ENCODE results near the gene ADAMTS2. TPM values are rescaled to one million over a fixed set of nuclear protein-coding genes. Genes with fewer than 3 reads are reported as not detected.
"Not testable (repeated sequence)": the region's sequence is repeated elsewhere in the genome, so short reads cannot be mapped to it uniquely, and the experiment has no call there.

The ADAMTS2 gene
- total RNA-seq, 1 donor from 2014 or later, result 29.7 TPM

GRCh38 chr5:179290681-179291540 is 54.4 kb downstream of the ADAMTS2 start:
- Histone ChIP-seq H3K27me3 (ENCODE audit: control insufficient read depth in 3 of 3, insufficient read depth in 3 of 3, low read length in 3 of 3) (no peaks in the 10 kb centered on the region), H3K4me3 (ENCODE audit: low read length in 3 of 3) (no peak overlapping the region)

GRCh38 chr5:179289756-179290385 is 55.4 kb downstream of the ADAMTS2 start:
- H3K36me3 ChIP-seq (ENCODE audit: control insufficient read depth in 3 of 3, insufficient read depth in 3 of 3, low read length in 3 of 3), result no peaks in the 10 kb centered on the region
- no peak overlapping the region for H3K9ac ChIP-seq (ENCODE audit: low read depth in 1 of 3, low read length in 3 of 3)
- no peaks in the 10 kb centered on the region for H3K9me3 ChIP-seq (ENCODE audit: control insufficient read depth in 3 of 3, low read length in 3 of 3)
- H3K27ac ChIP-seq (ENCODE audit: low read depth, low read length), result no peak overlapping the region
- H3K4me1 ChIP-seq (ENCODE audit: control insufficient read depth in 3 of 3, insufficient read depth in 3 of 3, low read length in 3 of 3), result peaks cover 43 to 47% (median 46%) of the 10 kb centered on the region in 3 donors
- H3K27me3 ChIP-seq (ENCODE audit: control insufficient read depth in 3 of 3, insufficient read depth in 3 of 3, low read length in 3 of 3), result no peaks in the 10 kb centered on the region
- no peak overlapping the region for H3K4me3 ChIP-seq (ENCODE audit: low read length in 3 of 3)

More at GRCh38 chr5:179290681-179291540, 54.4 kb downstream of the ADAMTS2 start:
- Histone ChIP-seq H3K9me3 (ENCODE audit: control insufficient read depth in 3 of 3, low read length in 3 of 3) (no peaks in the 10 kb centered on the region), H3K27ac (ENCODE audit: low read depth, low read length) (no peak overlapping the region), H3K9ac (ENCODE audit: low read depth in 1 of 3, low read length in 3 of 3) (no peak overlapping the region), H3K4me1 (ENCODE audit: control insufficient read depth in 3 of 3, insufficient read depth in 3 of 3, low read length in 3 of 3) (peaks cover 37 to 47% (median 42%) of the 10 kb centered on the region in 3 donors), H3K36me3 (ENCODE audit: control insufficient read depth in 3 of 3, insufficient read depth in 3 of 3, low read length in 3 of 3) (no peaks in the 10 kb centered on the region)

- Histone ChIP-seq H3K27ac (ENCODE audit: low read depth, low read length) (peak overlapping the region; percentile 47), H3K9ac (ENCODE audit: low read depth in 1 of 3, low read length in 3 of 3) (peak overlapping the region in 2 of 3 donors; percentile 43 to 57), H3K4me1 (ENCODE audit: control insufficient read depth in 3 of 3, insufficient read depth in 3 of 3, low read length in 3 of 3) (peaks cover 44 to 49% (median 46%) of the 10 kb centered on the region in 3 donors), H3K27me3 (ENCODE audit: control insufficient read depth in 3 of 3, insufficient read depth in 3 of 3, low read length in 3 of 3) (no peaks in the 10 kb centered on the region), H3K9me3 (ENCODE audit: control insufficient read depth in 3 of 3, low read length in 3 of 3) (no peaks in the 10 kb centered on the region), H3K36me3 (ENCODE audit: control insufficient read depth in 3 of 3, insufficient read depth in 3 of 3, low read length in 3 of 3) (no peaks in the 10 kb centered on the region), H3K4me3 (ENCODE audit: low read length in 3 of 3) (peak overlapping the region in 1 of 3 donors; percentile 7)
Observed at GRCh38 chr5:179288809-179289185, 56.5 kb downstream of the ADAMTS2 start.

- Histone ChIP-seq H3K36me3 (ENCODE audit: control insufficient read depth in 3 of 3, insufficient read depth in 3 of 3, low read length in 3 of 3) (no peaks in the 10 kb centered on the region), H3K4me1 (ENCODE audit: control insufficient read depth in 3 of 3, insufficient read depth in 3 of 3, low read length in 3 of 3) (peaks cover 44 to 49% (median 46%) of the 10 kb centered on the region in 3 donors), H3K27ac (ENCODE audit: low read depth, low read length) (peak overlapping the region; percentile 47), H3K4me3 (ENCODE audit: low read length in 3 of 3) (peak overlapping the region in 2 of 3 donors; percentile 7 to 22), H3K9me3 (ENCODE audit: control insufficient read depth in 3 of 3, low read length in 3 of 3) (no peaks in the 10 kb centered on the region), H3K27me3 (ENCODE audit: control insufficient read depth in 3 of 3, insufficient read depth in 3 of 3, low read length in 3 of 3) (no peaks in the 10 kb centered on the region), H3K9ac (ENCODE audit: low read depth in 1 of 3, low read length in 3 of 3) (peak overlapping the region; percentile 23 to 76 (median 57))
Observed at GRCh38 chr5:179288101-179288808, 57.0 kb downstream of the ADAMTS2 start.

- Histone ChIP-seq H3K4me1 (ENCODE audit: control insufficient read depth in 3 of 3, insufficient read depth in 3 of 3, low read length in 3 of 3) (peaks cover 44 to 49% (median 44%) of the 10 kb centered on the region in 3 donors), H3K36me3 (ENCODE audit: control insufficient read depth in 3 of 3, insufficient read depth in 3 of 3, low read length in 3 of 3) (no peaks in the 10 kb centered on the region), H3K27ac (ENCODE audit: low read depth, low read length) (peak overlapping the region; percentile 47), H3K27me3 (ENCODE audit: control insufficient read depth in 3 of 3, insufficient read depth in 3 of 3, low read length in 3 of 3) (no peaks in the 10 kb centered on the region), H3K9ac (ENCODE audit: low read depth in 1 of 3, low read length in 3 of 3) (peak overlapping the region; percentile 23 to 76 (median 57)), H3K9me3 (ENCODE audit: control insufficient read depth in 3 of 3, low read length in 3 of 3) (no peaks in the 10 kb centered on the region), H3K4me3 (ENCODE audit: low read length in 3 of 3) (peak overlapping the region in 1 of 3 donors; percentile 22)
Observed at GRCh38 chr5:179287631-179288030, 57.6 kb downstream of the ADAMTS2 start.

GRCh38 chr5:179287071-179287470 is 58.2 kb downstream of the ADAMTS2 start:
- Histone ChIP-seq H3K27ac (ENCODE audit: low read depth, low read length) (no peak overlapping the region), H3K36me3 (ENCODE audit: control insufficient read depth in 3 of 3, insufficient read depth in 3 of 3, low read length in 3 of 3) (no peaks in the 10 kb centered on the region), H3K4me1 (ENCODE audit: control insufficient read depth in 3 of 3, insufficient read depth in 3 of 3, low read length in 3 of 3) (peaks cover 44 to 49% (median 44%) of the 10 kb centered on the region in 3 donors), H3K27me3 (ENCODE audit: control insufficient read depth in 3 of 3, insufficient read depth in 3 of 3, low read length in 3 of 3) (no peaks in the 10 kb centered on the region), H3K4me3 (ENCODE audit: low read length in 3 of 3) (no peak overlapping the region), H3K9me3 (ENCODE audit: control insufficient read depth in 3 of 3, low read length in 3 of 3) (no peaks in the 10 kb centered on the region), H3K9ac (ENCODE audit: low read depth in 1 of 3, low read length in 3 of 3) (peak overlapping the region in 2 of 3 donors; percentile 57 to 76)

GRCh38 chr5:179285776-179286162 is 59.5 kb downstream of the ADAMTS2 start:
- not testable (repeated sequence) for H3K9me3 ChIP-seq (ENCODE audit: control insufficient read depth in 3 of 3, low read length in 3 of 3); H3K36me3 ChIP-seq (ENCODE audit: control insufficient read depth in 3 of 3, insufficient read depth in 3 of 3, low read length in 3 of 3); H3K27me3 ChIP-seq (ENCODE audit: control insufficient read depth in 3 of 3, insufficient read depth in 3 of 3, low read length in 3 of 3)
- H3K9ac ChIP-seq (ENCODE audit: low read depth in 1 of 3, low read length in 3 of 3), result peak overlapping the region in 1 of 3 donors; percentile 37
- peaks cover 41 to 46% (median 44%) of the 10 kb centered on the region in 3 donors for H3K4me1 ChIP-seq (ENCODE audit: control insufficient read depth in 3 of 3, insufficient read depth in 3 of 3, low read length in 3 of 3)
- H3K4me3 ChIP-seq (ENCODE audit: low read length in 3 of 3), result peak overlapping the region in 2 of 3 donors; percentile 38 to 66
- H3K27ac ChIP-seq (ENCODE audit: low read depth, low read length), result peak overlapping the region; percentile 65

GRCh38 chr5:179284751-179285631 is 60.3 kb downstream of the ADAMTS2 start:
- H3K4me3 ChIP-seq (ENCODE audit: low read length in 3 of 3), result peak overlapping the region; percentile 32 to 66 (median 38)
- peak overlapping the region; percentile 37 to 63 (median 53) for H3K9ac ChIP-seq (ENCODE audit: low read depth in 1 of 3, low read length in 3 of 3)
- H3K27ac ChIP-seq (ENCODE audit: low read depth, low read length), result peak overlapping the region; percentile 65
- no peaks in the 10 kb centered on the region for H3K27me3 ChIP-seq (ENCODE audit: control insufficient read depth in 3 of 3, insufficient read depth in 3 of 3, low read length in 3 of 3)
- peaks cover 41 to 46% (median 44%) of the 10 kb centered on the region in 3 donors for H3K4me1 ChIP-seq (ENCODE audit: control insufficient read depth in 3 of 3, insufficient read depth in 3 of 3, low read length in 3 of 3)
- no peaks in the 10 kb centered on the region for H3K36me3 ChIP-seq (ENCODE audit: control insufficient read depth in 3 of 3, insufficient read depth in 3 of 3, low read length in 3 of 3)
- H3K9me3 ChIP-seq (ENCODE audit: control insufficient read depth in 3 of 3, low read length in 3 of 3), result no peaks in the 10 kb centered on the region

GRCh38 chr5:179283908-179284307 is 61.4 kb downstream of the ADAMTS2 start:
- not testable (repeated sequence) for H3K27me3 ChIP-seq (ENCODE audit: control insufficient read depth in 3 of 3, insufficient read depth in 3 of 3, low read length in 3 of 3); H3K36me3 ChIP-seq (ENCODE audit: control insufficient read depth in 3 of 3, insufficient read depth in 3 of 3, low read length in 3 of 3); H3K9ac ChIP-seq (ENCODE audit: low read depth in 1 of 3, low read length in 3 of 3); H3K27ac ChIP-seq (ENCODE audit: low read depth, low read length); H3K4me3 ChIP-seq (ENCODE audit: low read length in 3 of 3); H3K9me3 ChIP-seq (ENCODE audit: control insufficient read depth in 3 of 3, low read length in 3 of 3)
- peaks cover 42 to 49% (median 46%) of the 10 kb centered on the region in 3 donors for H3K4me1 ChIP-seq (ENCODE audit: control insufficient read depth in 3 of 3, insufficient read depth in 3 of 3, low read length in 3 of 3)

Data from skeletal muscle tissue (tissue), 4 donors.